GM04504 (cell line): ENCODE results near the gene MRPS10.
"Not testable (repeated sequence)": the region's sequence is repeated elsewhere in the genome, so short reads cannot be mapped to it uniquely, and the experiment has no call there.

ENCODE experiments used
- DNase-seq: peaks from one replicate; pipeline ENCODE4 v3.0.0-alpha.2; 2012; ENCODE audit warnings: low read depth

MRPS10 gene

GRCh38 chr6:42237857-42238256 is 20.2 kb upstream of the MRPS10 start:
- DNase-seq: no peak

- DNase-seq: no peak
Observed at GRCh38 chr6:42236682-42237473, 19.2 kb upstream of the MRPS10 start.

GRCh38 chr6:42236030-42236429 is 18.4 kb upstream of the MRPS10 start:
- DNase-seq: no peak

- no peak for DNase-seq
Observed at GRCh38 chr6:42232035-42232434, 14.4 kb upstream of the MRPS10 start.

- DNase-seq: no peak
Observed at GRCh38 chr6:42230345-42231321, 13.0 kb upstream of the MRPS10 start.

GRCh38 chr6:42229506-42230119 is 12.0 kb upstream of the MRPS10 start:
- DNase-seq: no peak

DNA sequence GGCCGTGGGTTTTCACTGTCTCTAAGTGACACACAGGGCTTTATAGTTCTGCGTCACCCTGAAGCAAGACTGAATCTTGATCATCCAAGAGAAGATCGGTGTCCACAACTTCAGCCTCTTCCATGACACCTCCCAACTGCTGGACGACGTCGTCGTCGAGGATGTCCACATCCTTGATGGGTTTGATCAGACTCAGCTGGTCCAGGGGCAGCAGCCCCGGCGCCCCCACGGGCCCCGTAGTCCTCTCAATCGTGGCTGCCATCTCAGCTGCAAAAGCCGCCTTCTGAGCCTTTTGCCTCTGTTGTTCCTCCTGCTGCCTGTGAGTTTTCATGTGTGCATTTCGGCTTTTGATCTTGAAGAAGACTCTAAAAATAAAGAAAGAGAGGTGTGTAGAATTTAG is 10.6 kb upstream of the MRPS10 start:
- no peak for DNase-seq

DNA sequence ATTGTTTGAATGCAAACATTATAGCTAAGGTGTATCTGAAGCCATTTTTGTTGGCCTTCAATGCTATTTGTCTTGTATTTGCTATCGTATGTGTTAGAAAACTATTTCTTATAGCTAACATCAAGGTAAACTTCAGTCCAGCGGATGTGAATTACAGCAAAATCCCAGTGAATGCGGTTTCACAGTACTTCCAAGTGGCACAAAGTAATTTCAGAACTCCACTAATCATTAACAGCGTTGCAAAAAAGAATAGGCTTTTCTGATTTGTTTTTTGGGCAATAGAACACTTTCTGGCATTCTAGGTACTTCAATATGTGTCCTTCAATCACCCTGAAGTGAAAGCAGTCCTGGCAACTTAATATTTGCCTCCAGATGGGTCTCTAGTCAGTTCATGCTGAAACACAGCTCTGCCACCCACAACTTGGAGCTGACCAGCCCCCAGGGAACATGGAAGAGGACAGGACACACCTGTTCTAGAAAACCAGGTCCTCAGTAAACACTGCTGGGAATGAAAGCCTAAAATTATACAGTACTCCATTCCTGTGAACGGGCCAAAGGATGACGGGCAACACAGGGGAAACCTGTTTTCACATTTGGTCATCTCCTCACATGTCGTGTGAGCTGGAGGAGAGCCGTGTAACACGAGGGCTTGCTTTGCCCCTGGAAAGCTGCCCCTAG is 9.7 kb upstream of the MRPS10 start:
- DNase-seq: no peak

DNA sequence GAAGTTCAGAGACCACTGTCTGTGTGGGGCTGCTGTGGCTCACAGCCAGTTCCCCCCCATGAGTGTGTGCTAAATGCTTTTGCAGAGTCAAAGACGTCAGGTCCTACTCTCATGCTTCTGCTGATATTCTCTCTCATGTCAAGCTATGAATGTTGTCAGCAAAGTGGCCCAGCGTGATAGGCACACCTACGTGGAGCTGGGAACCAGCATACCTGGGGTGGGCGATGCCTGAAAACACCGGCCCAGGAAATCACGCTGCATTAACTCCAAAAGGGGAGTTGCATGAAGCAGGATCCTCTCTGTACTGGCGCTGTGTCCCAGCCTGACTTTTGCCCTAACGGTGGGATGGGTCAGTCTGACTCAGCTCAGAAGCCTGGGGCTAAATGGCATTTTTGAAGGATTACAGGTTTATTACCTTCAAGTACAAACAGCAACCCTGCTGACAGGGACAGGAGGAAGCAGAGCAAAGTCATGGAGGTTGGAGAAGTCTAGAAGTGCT is 9.0 kb upstream of the MRPS10 start:
- peak; percentile 53 for DNase-seq

- peak; percentile 40 for DNase-seq
Observed at GRCh38 chr6:42226161-42226611, 8.5 kb upstream of the MRPS10 start.

GRCh38 chr6:42225419-42225818 is 7.8 kb upstream of the MRPS10 start:
- no peak for DNase-seq

DNA sequence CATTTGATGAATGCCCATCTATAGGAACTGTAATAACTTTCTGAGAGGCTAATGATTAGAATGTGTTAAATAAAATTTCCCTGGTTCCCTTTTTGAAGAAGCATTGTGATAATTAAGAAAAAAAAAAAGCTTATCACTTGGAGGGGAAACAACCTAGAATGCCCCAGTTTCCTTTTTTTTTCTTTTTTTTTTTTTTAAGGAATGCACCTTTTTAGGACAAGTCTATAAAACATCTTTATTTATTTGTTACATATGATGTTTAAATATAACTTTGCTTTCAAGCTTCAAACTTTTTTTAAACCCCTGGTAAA is 7.3 kb upstream of the MRPS10 start:
- DNase-seq: no peak

GRCh38 chr6:42224222-42225028 is 6.8 kb upstream of the MRPS10 start:
- peak; percentile 65 for DNase-seq

- no peak for DNase-seq
Observed at GRCh38 chr6:42222448-42222847, 4.8 kb upstream of the MRPS10 start.

- DNase-seq: no peak
Observed at GRCh38 chr6:42221546-42221945, 3.9 kb upstream of the MRPS10 start.

GRCh38 chr6:42220807-42221206 is 3.1 kb upstream of the MRPS10 start:
- no peak for DNase-seq

DNA sequence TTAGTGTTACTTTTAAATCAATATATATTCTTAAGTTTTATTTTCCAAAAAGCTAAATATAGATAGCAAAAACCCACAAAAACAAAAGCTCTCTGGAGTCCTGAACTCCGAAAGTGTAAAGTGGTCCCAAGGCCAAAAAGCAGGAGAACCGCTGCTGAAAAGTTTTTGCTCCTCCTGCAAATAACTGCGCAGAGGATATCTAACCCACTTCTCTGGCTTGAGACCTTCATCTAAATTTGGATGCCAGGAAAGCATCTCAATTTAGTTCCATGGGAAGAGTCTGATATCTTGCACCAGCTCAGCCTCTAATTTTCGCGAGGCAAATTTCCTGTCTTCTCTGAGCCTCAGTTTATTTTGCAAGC is 523 bp downstream of the MRPS10 start:
- no peak for DNase-seq

DNA sequence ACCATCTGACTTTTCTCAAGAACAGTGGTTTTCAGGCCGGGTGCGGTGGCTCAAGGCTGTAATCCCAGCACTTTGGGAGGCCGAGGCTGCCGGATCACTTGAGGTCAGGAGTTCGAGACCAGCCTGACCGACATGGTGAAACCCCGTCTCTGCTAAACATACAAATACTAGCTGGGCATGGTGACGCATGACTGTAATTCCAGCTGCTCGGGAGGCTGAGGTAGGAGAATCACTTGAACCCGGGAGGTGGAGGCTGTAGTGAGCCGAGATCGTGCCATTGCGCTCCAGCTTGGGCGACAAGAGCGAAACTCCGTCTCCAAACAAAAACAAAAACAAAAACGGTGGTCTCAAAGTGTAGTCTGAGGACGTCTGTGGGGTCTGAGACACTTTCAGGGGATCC is 1.2 kb downstream of the MRPS10 start:
- DNase-seq: not testable (repeated sequence)

DNA sequence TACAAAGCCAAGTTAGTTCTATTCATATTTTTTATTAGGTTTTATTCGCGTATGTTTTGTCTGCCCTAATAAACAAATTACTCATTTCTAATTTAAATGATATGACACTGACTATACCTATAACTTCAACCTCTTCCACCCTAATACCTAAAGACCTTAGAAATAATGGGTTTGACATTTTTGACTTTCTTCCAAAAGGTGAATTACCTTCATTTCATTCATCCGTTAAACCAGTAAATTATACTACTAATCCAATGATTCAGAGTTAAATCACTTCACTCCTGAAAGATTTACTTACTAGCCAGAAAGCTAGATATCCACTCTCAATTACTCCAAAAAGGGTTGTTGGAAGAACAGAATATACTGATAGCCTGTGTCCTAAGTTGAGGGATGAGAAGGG is 5.2 kb downstream of the MRPS10 start:
- no peak for DNase-seq

GRCh38 chr6:42211726-42212125 is 5.9 kb downstream of the MRPS10 start:
- no peak for DNase-seq

GRCh38 chr6:42210551-42210950 is 7.1 kb downstream of the MRPS10 start:
- no peak for DNase-seq
